Parathyroid adenoma (tissue), 2 donors: Measurements from ENCODE around the gene NRIP1.

ENCODE experiments used
- H2AFZ ChIP-seq: fragments of 300-600 bp; sonication (generic); one replicate; pipeline ENCODE4 v1.7.0; 2017; ENCODE audit warnings: antibody characterized with exemption, mild to moderate bottlenecking
- H3K27ac ChIP-seq: fragments of 300-600 bp; sonication (generic); one replicate; pipeline ENCODE4 v1.7.0; 2017
- H3K27me3 ChIP-seq: fragments of 300-600 bp; sonication (generic); one replicate; pipeline ENCODE4 v1.7.0; 2017; ENCODE audit warnings: low read length; ENCODE audit not compliant: control insufficient read depth, insufficient read depth
- H3K36me3 ChIP-seq: fragments of 300-600 bp; sonication (generic); one replicate; pipeline ENCODE4 v1.7.0; 2017; ENCODE audit warnings: low read length; ENCODE audit not compliant: control insufficient read depth, insufficient read depth
- H3K4me1 ChIP-seq: fragments of 300-600 bp; sonication (generic); one replicate; pipeline ENCODE4 v1.7.0; 2017; ENCODE audit warnings: control low read depth
- H3K4me2 ChIP-seq: fragments of 300-600 bp; sonication (generic); one replicate; pipeline ENCODE4 v1.7.0; 2017; ENCODE audit warnings: low read length
- H3K4me3 ChIP-seq: fragments of 300-600 bp; sonication (generic); one replicate; pipeline ENCODE4 v1.7.0; 2017; ENCODE audit warnings: low read depth, low read length
- H3K79me2 ChIP-seq: fragments of 300-600 bp; sonication (generic); one replicate; pipeline ENCODE4 v1.7.0; 2017; ENCODE audit warnings: control low read depth
- H3K9ac ChIP-seq: fragments of 300-600 bp; sonication (generic); one replicate; pipeline ENCODE4 v1.7.0; 2017; ENCODE audit warnings: mild to moderate bottlenecking
- H3K9me3 ChIP-seq: fragments of 300-600 bp; sonication (generic); one replicate; pipeline ENCODE4 v1.7.0; 2017; ENCODE audit warnings: low read length; ENCODE audit not compliant: control insufficient read depth
- CTCF ChIP-seq: fragments of 300-600 bp; sonication (generic); IDR thresholded peaks from one replicate; pipeline ENCODE4 v1.7.0; 2017; ENCODE audit warnings: antibody characterized with exemption, mild to moderate bottlenecking
- donor health status: primary hyperparathyroidism.

Gene NRIP1

GRCh38 chr21:15060543-15061175 lies 4.1 kb downstream of the NRIP1 start:
- Histone ChIP-seq H3K9me3 (no peaks in the 10 kb centered on the region), H2AFZ (no peak overlapping the region), H3K4me1 (no peaks in the 10 kb centered on the region), H3K79me2 (no peaks in the 10 kb centered on the region), H3K4me2 (no peak overlapping the region), H3K36me3 (no peaks in the 10 kb centered on the region), H3K27ac (no peak overlapping the region), H3K27me3 (no peaks in the 10 kb centered on the region), H3K4me3 (no peak overlapping the region), H3K9ac (no peak overlapping the region)
- TF ChIP-seq CTCF, result no peak

GRCh38 chr21:15059397-15059796 lies 5.4 kb downstream of the NRIP1 start:
- Histone ChIP-seq H3K9me3 (no peaks in the 10 kb centered on the region), H3K4me3 (no peak overlapping the region), H3K4me2 (no peak overlapping the region), H3K36me3 (no peaks in the 10 kb centered on the region), H3K9ac (no peak overlapping the region), H3K27ac (no peak overlapping the region), H3K4me1 (no peaks in the 10 kb centered on the region), H2AFZ (no peak overlapping the region), H3K79me2 (no peaks in the 10 kb centered on the region), H3K27me3 (no peaks in the 10 kb centered on the region)
- TF ChIP-seq CTCF, result no peak

- no peaks in the 10 kb centered on the region for H3K9me3 ChIP-seq
- TF ChIP-seq CTCF, result no peak
- H2AFZ ChIP-seq, result no peak overlapping the region
- no peak overlapping the region for H3K27ac ChIP-seq
- H3K4me2 ChIP-seq, result no peak overlapping the region
- no peak overlapping the region for H3K4me3 ChIP-seq
- H3K36me3 ChIP-seq, result no peaks in the 10 kb centered on the region
- H3K79me2 ChIP-seq, result no peaks in the 10 kb centered on the region
- H3K27me3 ChIP-seq, result no peaks in the 10 kb centered on the region
- no peak overlapping the region for H3K9ac ChIP-seq
- no peaks in the 10 kb centered on the region for H3K4me1 ChIP-seq
Measured at GRCh38 chr21:15058854-15059263, 5.9 kb downstream of the NRIP1 start.

GRCh38 chr21:15057285-15057684 lies 7.5 kb downstream of the NRIP1 start:
- no peak for TF ChIP-seq CTCF
- Histone ChIP-seq H3K79me2 (peaks cover 4% of the 10 kb centered on the region), H3K9me3 (no peaks in the 10 kb centered on the region), H2AFZ (no peak overlapping the region), H3K9ac (no peak overlapping the region), H3K27ac (no peak overlapping the region), H3K36me3 (no peaks in the 10 kb centered on the region), H3K4me2 (no peak overlapping the region), H3K4me3 (no peak overlapping the region), H3K27me3 (no peaks in the 10 kb centered on the region), H3K4me1 (no peaks in the 10 kb centered on the region)

- H3K9me3 ChIP-seq, result no peaks in the 10 kb centered on the region
- peaks cover 11% of the 10 kb centered on the region for H3K79me2 ChIP-seq
- no peak overlapping the region for H3K27ac ChIP-seq
- no peaks in the 10 kb centered on the region for H3K4me1 ChIP-seq
- no peaks in the 10 kb centered on the region for H3K27me3 ChIP-seq
- no peak overlapping the region for H2AFZ ChIP-seq
- no peaks in the 10 kb centered on the region for H3K36me3 ChIP-seq
- no peak overlapping the region for H3K4me3 ChIP-seq
- H3K9ac ChIP-seq, result no peak overlapping the region
- no peak for TF ChIP-seq CTCF
- H3K4me2 ChIP-seq, result no peak overlapping the region
Measured at GRCh38 chr21:15054606-15055239, 10.1 kb downstream of the NRIP1 start.
